Thoracic aorta (tissue), 2 donors: ENCODE results near the gene CD200R1L. TPM values are rescaled to one million over a fixed set of nuclear protein-coding genes. Genes with fewer than 3 reads are reported as not detected.

Source experiments
- ATAC-seq: fragments of 150-250 bp; one replicate; pipeline ENCODE4 v1.8.0; 2017; ENCODE audit warnings: low read depth; ENCODE audit not compliant: insufficient number of reproducible peaks, low FRiP score
- DNase-seq: peaks from one replicate; pipeline ENCODE4 v3.0.0-alpha.2; 2020; ENCODE audit warnings: low spot score
- H3K27ac ChIP-seq, 2 donors: fragments of 200-600 bp; sonication (generic); 1 replicate in 1 of 2; 2 replicates in 1 of 2; pipeline ENCODE4 v1.5.1; 2016; ENCODE audit warnings: mild to moderate bottlenecking in 2 of 2, moderate library complexity in 2 of 2
- H3K27me3 ChIP-seq: fragments of 200-600 bp; sonication (generic); replicated peaks from 2 replicates; pipeline ENCODE4 v1.6.0; 2016; ENCODE audit warnings: mild to moderate bottlenecking; ENCODE audit not compliant: insufficient read depth
- H3K36me3 ChIP-seq: fragments of 200-600 bp; sonication (generic); one replicate; pipeline ENCODE4 v1.5.1; 2016
- H3K4me1 ChIP-seq, 2 donors: fragments of 200-600 bp; sonication (generic); 1 replicate in 1 of 2; 2 replicates in 1 of 2; pipeline versions ENCODE4 v1.5.1 to v1.6.0; 2016; ENCODE audit warnings: low read depth in 2 of 2, mild to moderate bottlenecking in 1 of 2; ENCODE audit not compliant: control insufficient read depth in 1 of 2
- H3K4me3 ChIP-seq: fragments of 200-600 bp; sonication (generic); 2 replicates; pipeline ENCODE4 v1.5.1; 2016; ENCODE audit warnings: mild to moderate bottlenecking
- H3K9me3 ChIP-seq: fragments of 200-600 bp; sonication (generic); 2 replicates; pipeline ENCODE4 v1.5.1; 2016
- CTCF ChIP-seq: fragments of 200-600 bp; sonication (generic); IDR thresholded peaks from one replicate; pipeline ENCODE4 v1.5.1; 2019; ENCODE audit warnings: antibody characterized with exemption
- total RNA-seq, 2 donors: library from RNA; depleted of rRNA; stranded (reverse); fragments of >200 nt; gene quantifications; one replicate each; pipeline versions ENCODE4 v1.1.0 to v1.2.3, GENCODE V29; 2016

Gene CD200R1L
- total RNA-seq, 2 donors from 2014 or later = not detected

GRCh38 chr3:112814266-112814665, 32.4 kb downstream of the CD200R1L start:
- no peak overlapping the region for H3K27ac ChIP-seq
- H3K36me3 ChIP-seq = no peaks in the 10 kb centered on the region
- ATAC-seq = no peak
- H3K4me1 ChIP-seq = peaks cover 24 to 38% of the 10 kb centered on the region in 2 donors
- H3K4me3 ChIP-seq = no peak overlapping the region
- peak; percentile 25 for TF ChIP-seq CTCF
- no peaks in the 10 kb centered on the region for H3K9me3 ChIP-seq
- DNase-seq = no peak
- H3K27me3 ChIP-seq = no peaks in the 10 kb centered on the region

- ATAC-seq = no peak
- Histone ChIP-seq H3K4me1 (peaks cover 24 to 38% of the 10 kb centered on the region in 2 donors), H3K9me3 (no peaks in the 10 kb centered on the region), H3K27ac (peak overlapping the region in 1 of 2 donors; percentile 6), H3K27me3 (no peaks in the 10 kb centered on the region), H3K4me3 (no peak overlapping the region), H3K36me3 (no peaks in the 10 kb centered on the region)
- no peak for TF ChIP-seq CTCF
- DNase-seq = no peak
Observed at GRCh38 chr3:112813723-112814171, 32.9 kb downstream of the CD200R1L start.

GRCh38 chr3:112813016-112813415, 33.6 kb downstream of the CD200R1L start:
- H3K4me1 ChIP-seq = peaks cover 24 to 38% of the 10 kb centered on the region in 2 donors
- no peak overlapping the region for H3K4me3 ChIP-seq
- no peaks in the 10 kb centered on the region for H3K9me3 ChIP-seq
- no peak for ATAC-seq
- peak overlapping the region in 1 of 2 donors; percentile 6 for H3K27ac ChIP-seq
- H3K27me3 ChIP-seq = no peaks in the 10 kb centered on the region
- H3K36me3 ChIP-seq = no peaks in the 10 kb centered on the region
- DNase-seq = no peak
- no peak for TF ChIP-seq CTCF

- Histone ChIP-seq H3K27me3 (no peaks in the 10 kb centered on the region), H3K4me3 (no peak overlapping the region), H3K9me3 (no peaks in the 10 kb centered on the region), H3K4me1 (peaks cover 24 to 38% of the 10 kb centered on the region in 2 donors), H3K36me3 (no peaks in the 10 kb centered on the region), H3K27ac (peak overlapping the region; percentile 9 to 13)
- DNase-seq (no peak), ATAC-seq (no peak)
- no peak for TF ChIP-seq CTCF
Observed at GRCh38 chr3:112811917-112812660, 34.6 kb downstream of the CD200R1L start.

GRCh38 chr3:112811131-112811884, 35.4 kb downstream of the CD200R1L start:
- Histone ChIP-seq H3K4me3 (no peak overlapping the region), H3K27ac (no peak overlapping the region), H3K9me3 (no peaks in the 10 kb centered on the region), H3K36me3 (no peaks in the 10 kb centered on the region), H3K27me3 (no peaks in the 10 kb centered on the region), H3K4me1 (peaks cover 24 to 38% of the 10 kb centered on the region in 2 donors)
- no peak for DNase-seq
- no peak for TF ChIP-seq CTCF
- ATAC-seq = peak; percentile 78
